Heart left ventricle (tissue), 13 donors: ENCODE data around the gene ATP6V1G1.

Experiments used
- CTCF ChIP-seq, 12 donors: fragments of 200-600 bp; sonication (generic) in 4 of 12; IDR thresholded peaks; one replicate each; pipeline versions ENCODE4 v1.5.0 to v1.8.0; 2018 to 2022; ENCODE audit warnings: antibody characterized with exemption in 12 of 12, mild to moderate bottlenecking in 5 of 12
- POLR2A ChIP-seq, 2 donors: fragments of 450-650 bp; IDR thresholded peaks; one replicate each; pipeline ENCODE4 v1.6.1; 2017; ENCODE audit warnings: antibody characterized with exemption in 2 of 2, mild to moderate bottlenecking in 2 of 2, moderate library complexity in 2 of 2
- donor health status: ischemic (EF 13 %, LVEDD 7.1; RV severe dilation, severe dysfunction).
- donor health status: DM: no; HTN: yes; CAD: no.
- donor health status: DM: no; HTN: no; CAD: no.
- donor health status: ischemic (EF 25% LVEDD 6.9; RV normal size, moderate dysfunction).
- donor health status: ischemic (EF 25% LVEDD 5.7; RV mildly dilated, moderate dysfunction).
- donor health status: ischemic (EF 35%, LVEDD 5.7; RV mildly dilated, moderate dysfunction).
- donor health status: nonischemic (EF 11% LVEDD 7.7; RV severe dilation, severe dysfunction).
- donor health status: DM: yes; HTN: yes; CAD: no.
- donor health status: PGD.
- donor health status: ischemic (EF 29% LVEDD 5.4; RV normal size, mild dysfunction).
- donor health status: nonischemic (EF 23%, LVEDD 6.1; RV moderate dilation, normal function).

GRCh38 chr9:114558027-114558675 lies 29.4 kb upstream of the ATP6V1G1 start:
- TF ChIP-seq CTCF (IDR thresholded peaks at IDR 0.05) (no peak), POLR2A (IDR thresholded peaks at IDR 0.05) (no peak)
